ENCODE results near the gene ABHD17B.

- no peak for TF ChIP-seq FOXA1 (IDR thresholded peaks at IDR 0.05)
- TF ChIP-seq RAD21 (IDR thresholded peaks at IDR 0.05) = no peak
- no peak for TF ChIP-seq CTCF (IDR thresholded peaks at IDR 0.05; ENCODE audit: low read depth, low read length, missing input control)
- no peak for TF ChIP-seq MAX (IDR thresholded peaks at IDR 0.05)
- TF ChIP-seq TAF1 (conservative IDR thresholded peaks at IDR 0.05) = no peak
- TF ChIP-seq, protein P1, sequence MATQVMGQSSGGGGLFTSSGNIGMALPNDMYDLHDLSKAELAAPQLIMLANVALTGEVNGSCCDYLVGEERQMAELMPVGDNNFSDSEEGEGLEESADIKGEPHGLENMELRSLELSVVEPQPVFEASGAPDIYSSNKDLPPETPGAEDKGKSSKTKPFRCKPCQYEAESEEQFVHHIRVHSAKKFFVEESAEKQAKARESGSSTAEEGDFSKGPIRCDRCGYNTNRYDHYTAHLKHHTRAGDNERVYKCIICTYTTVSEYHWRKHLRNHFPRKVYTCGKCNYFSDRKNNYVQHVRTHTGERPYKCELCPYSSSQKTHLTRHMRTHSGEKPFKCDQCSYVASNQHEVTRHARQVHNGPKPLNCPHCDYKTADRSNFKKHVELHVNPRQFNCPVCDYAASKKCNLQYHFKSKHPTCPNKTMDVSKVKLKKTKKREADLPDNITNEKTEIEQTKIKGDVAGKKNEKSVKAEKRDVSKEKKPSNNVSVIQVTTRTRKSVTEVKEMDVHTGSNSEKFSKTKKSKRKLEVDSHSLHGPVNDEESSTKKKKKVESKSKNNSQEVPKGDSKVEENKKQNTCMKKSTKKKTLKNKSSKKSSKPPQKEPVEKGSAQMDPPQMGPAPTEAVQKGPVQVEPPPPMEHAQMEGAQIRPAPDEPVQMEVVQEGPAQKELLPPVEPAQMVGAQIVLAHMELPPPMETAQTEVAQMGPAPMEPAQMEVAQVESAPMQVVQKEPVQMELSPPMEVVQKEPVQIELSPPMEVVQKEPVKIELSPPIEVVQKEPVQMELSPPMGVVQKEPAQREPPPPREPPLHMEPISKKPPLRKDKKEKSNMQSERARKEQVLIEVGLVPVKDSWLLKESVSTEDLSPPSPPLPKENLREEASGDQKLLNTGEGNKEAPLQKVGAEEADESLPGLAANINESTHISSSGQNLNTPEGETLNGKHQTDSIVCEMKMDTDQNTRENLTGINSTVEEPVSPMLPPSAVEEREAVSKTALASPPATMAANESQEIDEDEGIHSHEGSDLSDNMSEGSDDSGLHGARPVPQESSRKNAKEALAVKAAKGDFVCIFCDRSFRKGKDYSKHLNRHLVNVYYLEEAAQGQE (IDR thresholded peaks at IDR 0.05) = no peak
- TF ChIP-seq YY1 (IDR thresholded peaks at IDR 0.05) = no peak
- no peak for TF ChIP-seq JUND (IDR thresholded peaks at IDR 0.05)
- TF ChIP-seq EGR1 (IDR thresholded peaks at IDR 0.05; ENCODE audit: low read depth in 2 of 2) = no peak
Observed at GRCh38 chr9:71835596-71835995, 75.4 kb downstream of the ABHD17B start.
